Left colon (tissue), 2 donors: Measurements from ENCODE around the gene VPS41. TPM values are rescaled to one million over a fixed set of nuclear protein-coding genes. Genes with fewer than 3 reads are reported as not detected.
A peak's percentile ranks its signal among the peaks of the same experiment; 100 is the strongest.
"Not testable (repeated sequence)": the region's sequence is repeated elsewhere in the genome, so short reads cannot be mapped to it uniquely, and the experiment has no call there.

ENCODE experiments used
- ATAC-seq: fragments of 200-7000 bp; cut with Tn5 transposase; one replicate; pipeline ENCODE4 v1.9.1; 2020; ENCODE audit warnings: mild to moderate bottlenecking, moderate library complexity
- DNase-seq, 2 donors: peaks; one replicate each; pipeline ENCODE4 v3.0.0-alpha.2; 2020
- intact Hi-C, 2 donors: fragments of 100-400 bp; cut with DNase I in 1 of 2; cut with micrococcal nuclease in 1 of 2; formaldehyde crosslinking; loops; one replicate each; pipeline versions ENCODE4 v1.11.2 to v1.14.0; 2022; cut with DNase I, micrococcal nuclease
- total RNA-seq, 2 donors: library from RNA; stranded (reverse); fragmentation: NEBNext Ultra II Directional; extraction: Animal tissue kit (Norgen Biotek cat#: 25700); gene quantifications; one replicate each; pipeline ENCODE4 v1.2.1, GENCODE V29; 2021
- donor health status: DM: no; HTN: no; CAD: no.
- donor health status: DM: yes; HTN: yes; CAD: no.

VPS41 gene
- total RNA-seq, 2 donors from 2014 or later, result 49.9 to 65.3 TPM

GRCh38 chr7:38870147-38870546 is 38.8 kb downstream of the VPS41 start:
- DNase-seq, result no peak
- intact Hi-C loops, result no loop called here
- ATAC-seq, result no peak

- ATAC-seq (no peak), DNase-seq (no peak)
- intact Hi-C loops, result no loop called here
Measured at GRCh38 chr7:38863601-38864291, 45.2 kb downstream of the VPS41 start.

GRCh38 chr7:38862666-38863065 is 46.3 kb downstream of the VPS41 start:
- DNase-seq (no peak), ATAC-seq (no peak)
- intact Hi-C loops, result no loop called here

GRCh38 chr7:38858259-38858884 is 50.6 kb downstream of the VPS41 start:
- DNase-seq, result no peak
- intact Hi-C loops, result no loop called here
- peak; percentile 92 for ATAC-seq

DNA sequence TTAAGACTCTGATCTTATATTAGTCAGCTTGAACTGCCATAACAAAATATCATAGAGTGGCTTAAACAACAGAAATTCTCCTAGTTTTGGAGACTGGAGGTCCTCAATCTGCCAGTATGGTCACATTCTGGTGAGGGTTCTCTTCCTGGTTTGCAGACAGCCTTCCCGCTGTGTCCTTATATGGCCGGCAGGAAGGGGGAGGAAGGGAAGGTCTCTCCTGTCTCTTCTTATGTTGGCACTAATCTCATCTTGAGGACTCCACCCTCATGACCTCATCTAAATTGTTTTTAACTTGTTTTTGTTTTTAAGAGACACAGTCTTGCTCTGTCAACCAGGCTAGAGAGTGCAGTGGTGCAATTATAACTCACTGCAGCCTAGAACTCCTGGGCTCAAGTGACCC is 53.1 kb downstream of the VPS41 start:
- ATAC-seq (peak; percentile 45), DNase-seq (no peak)
- intact Hi-C loops, result no loop called here

DNA sequence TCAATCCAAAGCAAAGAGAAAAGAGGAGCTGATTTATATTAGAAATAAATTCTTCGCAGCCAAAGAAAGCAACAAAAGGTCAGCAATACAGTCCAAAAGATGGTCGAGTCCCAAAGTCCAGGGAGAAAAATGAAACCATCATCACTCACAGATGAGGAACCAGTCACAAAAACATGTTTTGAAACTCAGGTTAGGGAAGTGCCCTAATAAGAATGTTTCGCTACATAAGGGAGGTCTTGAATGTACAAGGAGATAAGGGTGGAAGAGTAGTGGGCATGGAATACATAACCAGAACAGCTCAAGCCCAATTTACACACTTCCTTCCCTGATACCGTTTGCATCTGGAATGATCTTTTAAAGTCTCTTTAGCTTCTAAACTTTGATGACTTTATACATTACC is 53.6 kb downstream of the VPS41 start:
- ATAC-seq (no peak), DNase-seq (no peak)
- intact Hi-C loops, result no loop called here

- DNase-seq, ATAC-seq, intact Hi-C loops: not testable (repeated sequence)
Measured at GRCh38 chr7:38854947-38855346, 54.0 kb downstream of the VPS41 start.

GRCh38 chr7:38851321-38851720 is 57.7 kb downstream of the VPS41 start:
- no peak for DNase-seq
- no peak for ATAC-seq
- intact Hi-C loops, result no loop called here

DNA sequence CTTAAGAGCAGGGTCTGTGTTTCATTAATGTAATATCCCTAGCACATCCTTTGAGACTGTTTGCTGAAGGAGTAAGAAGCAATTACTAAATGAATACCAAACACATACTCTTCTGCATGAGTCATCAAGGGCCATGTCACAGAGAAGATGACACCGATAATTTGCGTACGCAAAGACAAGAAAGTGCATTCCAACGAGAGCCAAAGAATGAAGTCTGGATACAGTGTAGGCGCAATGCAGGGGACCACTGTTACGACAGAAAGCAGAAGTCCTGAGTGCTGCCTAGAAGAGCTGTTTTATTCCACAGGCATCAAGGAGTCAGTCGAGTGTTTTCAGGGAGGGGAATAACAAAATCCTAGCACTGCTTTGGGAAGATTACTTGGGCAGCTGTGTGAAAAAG is 62.7 kb downstream of the VPS41 start:
- ATAC-seq, result no peak

GRCh38 chr7:38844952-38845563 is 63.9 kb downstream of the VPS41 start:
- no peak for ATAC-seq
- no peak for DNase-seq
- intact Hi-C loops, result no loop called here

More for the DNA sequence above, 62.7 kb downstream of the VPS41 start:
- intact Hi-C loops, result no loop called here
- no peak for DNase-seq

GRCh38 chr7:38842746-38843145 is 66.2 kb downstream of the VPS41 start:
- intact Hi-C loops, result no loop called here
- no peak for DNase-seq
- no peak for ATAC-seq

GRCh38 chr7:38840736-38841460 is 68.1 kb downstream of the VPS41 start:
- DNase-seq (no peak), ATAC-seq (no peak)
- intact Hi-C loops, result no loop called here

DNA sequence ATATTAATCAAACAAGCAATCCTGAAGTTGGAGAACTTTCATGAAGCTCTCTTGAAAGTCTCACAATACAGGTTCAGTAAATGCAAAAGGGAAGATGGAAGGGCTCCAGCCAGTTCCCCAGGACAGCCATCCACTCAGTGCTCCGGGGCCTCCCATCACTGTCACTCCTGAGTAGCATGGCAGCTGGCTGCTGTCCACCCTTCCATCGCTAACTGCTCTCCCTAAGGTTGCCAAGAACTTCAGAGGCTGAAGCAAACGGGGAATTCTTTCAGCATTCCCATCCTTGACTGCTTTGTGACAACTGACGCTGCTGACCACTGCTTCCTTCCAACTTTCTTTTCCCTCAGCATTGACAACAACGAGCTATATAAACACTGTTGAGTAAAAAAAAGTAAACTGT is 69.1 kb downstream of the VPS41 start:
- no peak for DNase-seq
- ATAC-seq, result no peak
- intact Hi-C loops, result no loop called here

- intact Hi-C loops, result no loop called here
- ATAC-seq, result no peak
- DNase-seq, result no peak
Measured at GRCh38 chr7:38838725-38839385, 70.1 kb downstream of the VPS41 start.

DNA sequence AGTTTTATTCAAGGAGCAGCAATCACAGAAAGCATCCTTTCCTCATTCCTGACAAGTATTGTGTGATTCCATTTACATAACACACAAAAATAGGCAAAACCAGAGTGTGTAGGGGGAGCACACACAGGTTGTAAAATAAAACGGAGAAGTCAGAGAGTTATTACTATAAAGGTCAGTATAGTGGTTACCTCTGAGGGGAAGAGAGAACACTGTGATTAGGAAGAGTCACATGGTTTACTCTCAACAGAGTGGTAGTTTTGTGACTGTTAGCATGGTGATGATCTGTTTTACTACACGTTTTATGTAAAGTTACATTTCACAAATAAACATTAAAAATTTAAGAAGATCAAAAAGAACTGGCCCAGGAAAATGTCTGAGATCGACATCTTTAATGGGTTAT is 74.6 kb downstream of the VPS41 start:
- intact Hi-C loops, result no loop called here
- DNase-seq (no peak), ATAC-seq (no peak)

- no peak for ATAC-seq
- intact Hi-C loops, result no loop called here
- DNase-seq, result no peak
Measured at GRCh38 chr7:38833329-38833728, 75.7 kb downstream of the VPS41 start.

- DNase-seq (no peak), ATAC-seq (no peak)
- intact Hi-C loops, result no loop called here
Measured at GRCh38 chr7:38831259-38831996, 77.6 kb downstream of the VPS41 start.

DNA sequence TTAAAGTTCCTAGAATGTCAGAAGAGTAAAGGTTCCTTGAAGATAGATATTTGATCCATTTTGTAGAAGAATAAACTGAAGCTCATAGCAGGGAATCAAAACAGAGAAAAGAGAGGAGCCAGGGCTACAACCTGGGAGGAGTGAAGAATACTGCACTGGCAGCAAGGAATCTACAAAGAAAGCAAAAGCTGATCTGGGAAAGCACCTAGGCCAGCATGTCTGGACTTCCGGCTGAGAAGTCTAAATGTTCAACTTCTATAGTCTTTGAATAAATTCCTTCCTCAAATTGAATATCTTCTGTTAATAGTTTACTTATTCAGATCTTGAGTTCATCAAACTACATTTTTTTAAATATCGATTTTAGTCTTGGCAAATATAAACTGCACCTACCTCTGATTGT is 78.2 kb downstream of the VPS41 start:
- intact Hi-C loops, result no loop called here
- ATAC-seq (no peak), DNase-seq (no peak)
